Activated naive CD4-positive, alpha-beta T cell treated with anti-CD3 and anti-CD28 coated beads for 36 hours (primary cell): ENCODE results near the gene PLEKHS1. TPM values are rescaled to one million over a fixed set of nuclear protein-coding genes. Genes with fewer than 3 reads are reported as not detected.

Experiments used
- CTCF ChIA-PET: fragments of 350-600 bp; sonication (Branson Sonifier 250); formaldehyde crosslinking; loops from one replicate; lab custom pipeline; 2021; ENCODE audit warnings: antibody characterized with exemption; lab: Charles Lee
- DNase-seq: peaks from one replicate; pipeline ENCODE4 v3.0.0-alpha.2; 2020
- H3K27ac Mint-ChIP-seq: one replicate; pipeline ENCODE4 v1.8.0; 2021; ENCODE audit warnings: mild to moderate bottlenecking, mixed read lengths
- H3K27me3 Mint-ChIP-seq: one replicate; pipeline ENCODE4 v1.8.0; 2021; ENCODE audit warnings: low read depth, mixed read lengths
- H3K36me3 Mint-ChIP-seq: one replicate; pipeline ENCODE4 v1.8.0; 2021; ENCODE audit warnings: low read depth, mixed read lengths
- H3K4me1 Mint-ChIP-seq: one replicate; pipeline ENCODE4 v1.8.0; 2021; ENCODE audit warnings: low read depth, mixed read lengths
- H3K4me3 Mint-ChIP-seq: one replicate; pipeline ENCODE4 v1.8.0; 2021; ENCODE audit warnings: mild to moderate bottlenecking, moderate library complexity, mixed read lengths
- H3K9me3 Mint-ChIP-seq: one replicate; pipeline ENCODE4 v1.8.0; 2021; ENCODE audit warnings: mixed read lengths
- intact Hi-C: fragments of 100-400 bp; cut with micrococcal nuclease; formaldehyde crosslinking; loops from one replicate; pipeline ENCODE4 v1.15.1; 2023
- total RNA-seq, 2 experiments: library from RNA; stranded (reverse); gene quantifications; one replicate each; pipeline ENCODE4 v1.2.3, GENCODE V29; 2021

Gene PLEKHS1
- total RNA-seq, 2 experiments from 2014 or later, result not detected

DNA sequence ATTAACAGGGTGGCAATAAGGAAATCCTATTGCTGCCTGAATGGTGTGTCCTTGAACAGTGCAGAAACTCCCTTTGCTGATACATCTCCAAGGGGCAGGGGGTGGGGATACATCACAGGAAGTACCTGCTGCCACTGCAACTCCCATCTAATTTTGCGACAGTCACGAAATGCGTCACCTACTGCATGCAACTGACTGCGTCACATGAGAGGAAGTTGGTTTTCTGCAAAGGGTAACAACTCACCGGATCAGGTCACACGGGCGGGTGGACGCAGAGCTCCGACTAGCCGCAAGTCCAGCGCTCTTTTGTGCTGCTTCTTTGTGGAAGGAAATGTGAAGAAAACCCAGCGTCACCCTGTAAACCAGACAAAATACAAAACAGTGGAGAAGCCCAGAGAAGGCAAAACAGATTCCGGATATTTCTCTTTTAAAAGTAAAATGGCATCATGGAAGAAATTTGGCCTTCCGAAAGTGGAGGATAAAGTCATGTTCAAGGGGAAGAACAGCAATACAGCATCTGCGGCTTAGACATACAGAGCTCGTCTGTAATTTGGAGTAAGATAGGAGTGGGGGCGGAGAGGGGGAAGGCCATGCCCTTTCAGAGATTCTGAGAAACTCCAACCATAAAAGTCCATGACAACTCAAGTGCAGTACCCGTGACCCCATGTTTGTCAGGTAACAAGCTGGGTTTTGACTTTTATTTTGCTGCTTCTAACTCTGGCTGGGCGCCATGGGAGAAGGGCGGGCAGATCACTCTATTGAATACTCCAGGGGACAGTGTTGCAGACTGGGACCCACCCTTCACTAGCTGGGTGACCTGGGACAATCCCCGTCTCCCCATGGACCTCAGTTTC is 32.3 kb upstream of the PLEKHS1 start:
- Mint-ChIP-seq H3K27me3 (no peaks in the 10 kb centered on the region), H3K9me3 (no peaks in the 10 kb centered on the region), H3K4me3 (no peak overlapping the region), H3K36me3 (peaks cover 27% of the 10 kb centered on the region), H3K4me1 (no peaks in the 10 kb centered on the region), H3K27ac (no peak overlapping the region)
- CTCF ChIA-PET, result no interaction called here
- DNase-seq, result no peak
- intact Hi-C loops, result no loop called here

- Mint-ChIP-seq H3K9me3 (no peaks in the 10 kb centered on the region), H3K4me3 (no peak overlapping the region)
- CTCF ChIA-PET, result no interaction called here
Observed at GRCh38 chr10:113720386-113720785, 31.1 kb upstream of the PLEKHS1 start.

DNA sequence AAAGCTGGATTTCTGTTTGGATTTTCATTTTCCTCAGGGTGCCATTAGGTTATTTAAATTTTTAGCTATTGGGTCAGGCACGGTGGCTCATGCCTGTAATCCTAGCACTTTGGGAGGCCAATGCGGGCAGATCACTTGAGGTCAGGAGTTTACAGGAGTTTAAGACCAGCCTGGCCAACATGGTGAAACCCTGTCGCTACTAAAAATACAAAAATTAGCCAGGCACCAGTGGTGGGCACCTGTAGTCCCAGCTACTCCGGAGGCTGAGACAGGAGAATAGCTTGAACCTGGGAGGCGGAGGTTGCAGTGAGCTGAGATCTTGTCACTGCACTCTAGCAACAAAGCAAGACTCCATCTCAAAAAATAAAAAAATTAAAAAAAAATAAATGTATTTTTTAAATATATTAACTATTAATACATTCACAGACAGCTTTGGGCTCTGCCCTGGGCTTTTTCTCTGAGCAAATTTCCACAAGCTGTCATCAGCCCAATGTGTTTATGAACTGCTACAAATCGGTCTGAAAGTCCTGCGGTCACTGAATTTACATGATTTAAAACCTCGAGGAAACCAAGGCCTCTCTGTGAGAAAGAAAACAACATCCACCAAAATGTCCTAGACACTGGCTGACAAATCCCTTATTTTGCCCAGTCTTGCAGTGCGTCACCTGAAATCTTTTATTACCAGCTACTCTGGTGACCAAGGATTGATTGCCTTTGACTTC is 19.2 kb upstream of the PLEKHS1 start:
- Mint-ChIP-seq H3K27ac (no peak overlapping the region), H3K9me3 (no peaks in the 10 kb centered on the region), H3K27me3 (no peaks in the 10 kb centered on the region), H3K4me3 (no peak overlapping the region), H3K36me3 (peaks cover 24% of the 10 kb centered on the region), H3K4me1 (no peaks in the 10 kb centered on the region)
- DNase-seq, result no peak
- intact Hi-C loops, result no loop called here
- CTCF ChIA-PET, result interaction anchor here (0.7 kb wide), 1 partner anchor 20 kb away, joined by 3 read pairs; no protein-coding TSS in a partner anchor

More at GRCh38 chr10:113720386-113720785, 31.1 kb upstream of the PLEKHS1 start:
- intact Hi-C loops, result no loop called here
- Mint-ChIP-seq H3K36me3 (peaks cover 33% of the 10 kb centered on the region), H3K27me3 (no peaks in the 10 kb centered on the region), H3K4me1 (no peaks in the 10 kb centered on the region), H3K27ac (no peak overlapping the region)
- no peak for DNase-seq

- Mint-ChIP-seq H3K4me3 (no peak overlapping the region), H3K4me1 (no peaks in the 10 kb centered on the region), H3K27ac (no peak overlapping the region), H3K9me3 (no peaks in the 10 kb centered on the region), H3K36me3 (peaks cover 21% of the 10 kb centered on the region), H3K27me3 (no peaks in the 10 kb centered on the region)
- CTCF ChIA-PET, result interaction anchor here (0.7 kb wide), 1 partner anchor 19 kb away, joined by 3 read pairs; no protein-coding TSS in a partner anchor
- no peak for DNase-seq
- intact Hi-C loops, result no loop called here
Observed at GRCh38 chr10:113732966-113733365, 18.5 kb upstream of the PLEKHS1 start.

DNA sequence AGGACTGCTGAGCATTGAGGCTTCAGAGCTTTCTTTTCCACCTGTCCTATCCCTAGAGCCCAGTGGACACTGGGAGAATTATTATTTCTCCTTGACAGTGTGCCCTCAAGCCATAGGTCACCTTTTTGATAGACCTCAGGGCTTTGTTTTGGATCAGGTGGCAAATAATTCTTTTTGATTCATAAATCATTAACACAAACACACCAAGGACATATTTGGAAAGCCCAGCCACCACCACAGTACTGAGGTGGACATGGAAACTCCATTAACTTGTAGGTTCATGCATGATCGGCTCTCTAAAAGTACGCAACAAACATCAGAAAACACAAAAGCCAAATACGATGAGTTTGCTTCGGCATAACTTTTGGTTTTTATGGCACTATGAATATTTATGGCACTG is 17.8 kb upstream of the PLEKHS1 start:
- CTCF ChIA-PET, result no interaction called here
- Mint-ChIP-seq H3K9me3 (no peaks in the 10 kb centered on the region), H3K4me1 (no peaks in the 10 kb centered on the region), H3K4me3 (no peak overlapping the region), H3K36me3 (peaks cover 15% of the 10 kb centered on the region), H3K27ac (no peak overlapping the region), H3K27me3 (no peaks in the 10 kb centered on the region)
- intact Hi-C loops, result no loop called here
- no peak for DNase-seq

GRCh38 chr10:113735913-113736312 is 15.6 kb upstream of the PLEKHS1 start:
- Mint-ChIP-seq H3K9me3 (no peaks in the 10 kb centered on the region), H3K4me3 (no peak overlapping the region), H3K27ac (no peak overlapping the region), H3K36me3 (peaks cover 1% of the 10 kb centered on the region), H3K27me3 (peaks cover 3% of the 10 kb centered on the region), H3K4me1 (no peaks in the 10 kb centered on the region)
- DNase-seq, result peak; percentile 24
- intact Hi-C loops, result loop anchor here (1.0 kb wide), 1 partner anchor 367 kb away; no protein-coding TSS in a partner anchor
- CTCF ChIA-PET, result no interaction called here

GRCh38 chr10:113736576-113736975 is 14.9 kb upstream of the PLEKHS1 start:
- no peak overlapping the region for H3K27ac Mint-ChIP-seq
- CTCF ChIA-PET, result no interaction called here
- H3K4me1 Mint-ChIP-seq, result no peaks in the 10 kb centered on the region

GRCh38 chr10:113739031-113739430 is 12.5 kb upstream of the PLEKHS1 start:
- peaks cover 6% of the 10 kb centered on the region for H3K27me3 Mint-ChIP-seq
- CTCF ChIA-PET, result no interaction called here
- no peak for DNase-seq
- no peak overlapping the region for H3K27ac Mint-ChIP-seq
- H3K4me1 Mint-ChIP-seq, result no peaks in the 10 kb centered on the region
- intact Hi-C loops, result no loop called here
- H3K36me3 Mint-ChIP-seq, result no peaks in the 10 kb centered on the region
- no peaks in the 10 kb centered on the region for H3K9me3 Mint-ChIP-seq
- no peak overlapping the region for H3K4me3 Mint-ChIP-seq

More at GRCh38 chr10:113736576-113736975, 14.9 kb upstream of the PLEKHS1 start:
- no peaks in the 10 kb centered on the region for H3K9me3 Mint-ChIP-seq
- peaks cover 3% of the 10 kb centered on the region for H3K27me3 Mint-ChIP-seq
- no peaks in the 10 kb centered on the region for H3K36me3 Mint-ChIP-seq
- no peak for DNase-seq
- H3K4me3 Mint-ChIP-seq, result no peak overlapping the region
- intact Hi-C loops, result loop anchor here (1.0 kb wide), 1 partner anchor 367 kb away; no protein-coding TSS in a partner anchor

GRCh38 chr10:113739577-113739976 is 11.9 kb upstream of the PLEKHS1 start:
- DNase-seq, result no peak
- Mint-ChIP-seq H3K9me3 (no peaks in the 10 kb centered on the region), H3K4me1 (no peaks in the 10 kb centered on the region), H3K36me3 (no peaks in the 10 kb centered on the region), H3K4me3 (no peak overlapping the region), H3K27ac (no peak overlapping the region), H3K27me3 (peaks cover 9% of the 10 kb centered on the region)
- CTCF ChIA-PET, result no interaction called here
- intact Hi-C loops, result no loop called here

DNA sequence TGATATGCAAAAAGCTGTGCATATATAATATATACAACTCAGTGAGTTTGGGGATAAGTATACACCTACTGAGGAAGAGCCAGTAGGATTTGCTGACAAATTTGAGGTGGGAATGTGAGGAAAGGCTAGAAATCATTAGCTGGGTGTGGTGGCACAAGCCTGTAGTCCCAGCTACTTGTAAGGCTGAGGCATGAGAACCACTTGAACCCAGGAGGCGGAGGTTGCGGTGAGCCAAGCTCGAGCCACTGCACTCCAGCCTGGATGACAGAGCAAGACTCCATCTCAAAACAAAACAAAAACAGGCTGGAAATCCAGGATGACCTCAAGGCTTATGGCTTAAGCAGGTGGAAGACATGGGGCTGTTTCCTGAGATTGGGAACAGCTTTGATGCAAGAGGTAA is 10.6 kb upstream of the PLEKHS1 start:
- intact Hi-C loops, result no loop called here
- DNase-seq, result no peak
- Mint-ChIP-seq H3K27me3 (peaks cover 11% of the 10 kb centered on the region), H3K4me1 (no peaks in the 10 kb centered on the region), H3K9me3 (no peaks in the 10 kb centered on the region), H3K4me3 (no peak overlapping the region), H3K27ac (no peak overlapping the region), H3K36me3 (no peaks in the 10 kb centered on the region)
- CTCF ChIA-PET, result interaction anchor here (0.6 kb wide), 1 partner anchor 57 kb away, joined by 3 read pairs; no protein-coding TSS in a partner anchor

DNA sequence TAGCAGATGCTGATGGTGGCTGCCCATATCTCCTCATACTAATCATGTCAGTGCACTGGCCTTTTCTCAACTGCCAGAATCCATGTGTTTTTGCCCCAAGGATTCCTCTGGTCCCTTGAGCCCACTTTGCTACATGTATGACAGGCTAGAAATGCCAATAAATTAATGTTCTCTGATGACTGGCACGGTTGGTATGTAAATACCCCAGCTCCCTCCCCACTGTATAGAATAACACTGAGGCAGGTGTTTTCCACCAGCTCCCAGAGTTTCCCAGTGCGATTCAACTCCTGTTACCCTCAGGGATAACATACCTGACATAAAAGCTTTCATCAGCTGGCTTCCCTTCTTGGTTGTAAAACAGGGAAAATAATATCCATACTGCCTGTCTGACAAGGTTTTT is 9.0 kb upstream of the PLEKHS1 start:
- H3K4me1 Mint-ChIP-seq, result no peaks in the 10 kb centered on the region
- H3K36me3 Mint-ChIP-seq, result no peaks in the 10 kb centered on the region
- H3K27me3 Mint-ChIP-seq, result peaks cover 16% of the 10 kb centered on the region
- no peaks in the 10 kb centered on the region for H3K9me3 Mint-ChIP-seq
- H3K4me3 Mint-ChIP-seq, result no peak overlapping the region
- no peak overlapping the region for H3K27ac Mint-ChIP-seq
- intact Hi-C loops, result no loop called here
- DNase-seq, result no peak
- CTCF ChIA-PET, result no interaction called here

GRCh38 chr10:113743594-113743993 is 7.9 kb upstream of the PLEKHS1 start:
- H3K4me3 Mint-ChIP-seq, result no peak overlapping the region

More at GRCh38 chr10:113743594-113743993, 7.9 kb upstream of the PLEKHS1 start:
- intact Hi-C loops, result no loop called here
- Mint-ChIP-seq H3K27me3 (peaks cover 16% of the 10 kb centered on the region), H3K27ac (no peak overlapping the region), H3K4me1 (no peaks in the 10 kb centered on the region), H3K9me3 (no peaks in the 10 kb centered on the region), H3K36me3 (no peaks in the 10 kb centered on the region)
- no peak for DNase-seq
- CTCF ChIA-PET, result no interaction called here
